GM12878 (cell line): Measurements from ENCODE around the gene RFFL.
A peak's percentile ranks its signal among the peaks of the same experiment; 100 is the strongest.

Experiments
- BCL11A ChIP-seq: IDR thresholded peaks from 2 replicates; pipeline ENCODE4 v1.6.1; 2011; ENCODE audit warnings: low read depth, low read length
- CBX3 ChIP-seq: fragments of 200-600 bp; sonication (generic); IDR thresholded peaks from 2 replicates; pipeline ENCODE4 v1.6.1; 2016; ENCODE audit warnings: low read depth, borderline replicate concordance
- CREM ChIP-seq: IDR thresholded peaks from 2 replicates; pipeline ENCODE4 v1.6.1; 2014; ENCODE audit warnings: antibody characterized with exemption, low read depth
- CTCF ChIP-seq, 3 experiments: IDR thresholded peaks in 2 of 3; conservative IDR thresholded peaks in 1 of 3; 2 replicates each; pipeline ENCODE4 v1.5.1; 2011; ENCODE audit warnings: low read depth in 3 of 3, low read length in 3 of 3, mild to moderate bottlenecking in 3 of 3, control low read depth in 2 of 3, moderate library complexity in 2 of 3, inconsistent platforms in 1 of 3, mixed read lengths in 1 of 3; ENCODE audit not compliant: control insufficient read depth in 2 of 3, insufficient read depth in 1 of 3; ENCODE audit errors: extremely low read depth in 1 of 3
- EZH2 ChIP-seq: IDR thresholded peaks from 2 replicates; pipeline ENCODE4 v1.6.1; 2012; ENCODE audit warnings: low read depth, mild to moderate bottlenecking, control low read depth, inconsistent platforms, low read length, borderline replicate concordance; ENCODE audit not compliant: control insufficient read depth
- FOXM1 ChIP-seq: IDR thresholded peaks from 2 replicates; pipeline ENCODE4 v1.6.1; 2012; ENCODE audit warnings: low read depth, mild to moderate bottlenecking, inconsistent platforms, low read length, moderate library complexity
- MTA3 ChIP-seq: IDR thresholded peaks from 2 replicates; pipeline ENCODE4 v1.6.1; 2012; ENCODE audit warnings: low read length, inconsistent platforms, borderline replicate concordance
- NBN ChIP-seq: fragments of 450-650 bp; IDR thresholded peaks from 2 replicates; pipeline ENCODE4 v1.6.1; 2016
- PBX3 ChIP-seq: IDR thresholded peaks from 2 replicates; pipeline ENCODE4 v1.6.1; 2011; ENCODE audit warnings: mild to moderate bottlenecking, low read depth, low read length, moderate library complexity; ENCODE audit not compliant: insufficient replicate concordance
- POLR2A ChIP-seq: IDR thresholded peaks from 2 replicates; pipeline ENCODE4 v1.6.1; 2011; ENCODE audit warnings: low read depth, mild to moderate bottlenecking, low read length
- POLR2AphosphoS2 ChIP-seq: IDR thresholded peaks from 2 replicates; pipeline ENCODE4 v1.6.1; 2011; ENCODE audit warnings: low read depth, mild to moderate bottlenecking, low read length, improper control_type of control experiment, moderate library complexity
- REST ChIP-seq: IDR thresholded peaks from 2 replicates; pipeline ENCODE4 v1.6.1; 2012; ENCODE audit warnings: mild to moderate bottlenecking, low read depth, low read length
- SP1 ChIP-seq: IDR thresholded peaks from one replicate; pipeline ENCODE4 v1.6.1; 2011; ENCODE audit warnings: low read depth, low read length

GRCh38 chr17:34979650-34980352 lies 83.7 kb downstream of the RFFL start:
- TF ChIP-seq SP1 (no peak), CREM (no peak), CTCF (IDR thresholded peaks at IDR 0.05 in 2 of 3, conservative IDR thresholded peaks at IDR 0.05 in 1 of 3; ENCODE audit: control insufficient read depth in 2 of 3, extremely low read depth in 1 of 3, insufficient read depth in 1 of 3, low read depth in 3 of 3, low read length in 3 of 3) (no peak), NBN (0 out of 2 replicates have a peak, but pooled peaks have one; percentile 18), MTA3 (no peak), PBX3 (no peak), EZH2 (no peak), REST (no peak), CBX3 (no peak), FOXM1 (no peak), BCL11A (no peak), POLR2AphosphoS2 (no peak), POLR2A (no peak)
